HG02943 (cell line): ENCODE measurements around the gene SNCB.

ENCODE experiments used
- ATAC-seq: cut with Tn5 transposase; IDR thresholded peaks from one replicate; pipeline ENCODE4 v1.9.1; 2021; ENCODE audit warnings: mild to moderate bottlenecking, low read depth, moderate library complexity; ENCODE audit not compliant: unreplicated experiment

The SNCB gene

DNA sequence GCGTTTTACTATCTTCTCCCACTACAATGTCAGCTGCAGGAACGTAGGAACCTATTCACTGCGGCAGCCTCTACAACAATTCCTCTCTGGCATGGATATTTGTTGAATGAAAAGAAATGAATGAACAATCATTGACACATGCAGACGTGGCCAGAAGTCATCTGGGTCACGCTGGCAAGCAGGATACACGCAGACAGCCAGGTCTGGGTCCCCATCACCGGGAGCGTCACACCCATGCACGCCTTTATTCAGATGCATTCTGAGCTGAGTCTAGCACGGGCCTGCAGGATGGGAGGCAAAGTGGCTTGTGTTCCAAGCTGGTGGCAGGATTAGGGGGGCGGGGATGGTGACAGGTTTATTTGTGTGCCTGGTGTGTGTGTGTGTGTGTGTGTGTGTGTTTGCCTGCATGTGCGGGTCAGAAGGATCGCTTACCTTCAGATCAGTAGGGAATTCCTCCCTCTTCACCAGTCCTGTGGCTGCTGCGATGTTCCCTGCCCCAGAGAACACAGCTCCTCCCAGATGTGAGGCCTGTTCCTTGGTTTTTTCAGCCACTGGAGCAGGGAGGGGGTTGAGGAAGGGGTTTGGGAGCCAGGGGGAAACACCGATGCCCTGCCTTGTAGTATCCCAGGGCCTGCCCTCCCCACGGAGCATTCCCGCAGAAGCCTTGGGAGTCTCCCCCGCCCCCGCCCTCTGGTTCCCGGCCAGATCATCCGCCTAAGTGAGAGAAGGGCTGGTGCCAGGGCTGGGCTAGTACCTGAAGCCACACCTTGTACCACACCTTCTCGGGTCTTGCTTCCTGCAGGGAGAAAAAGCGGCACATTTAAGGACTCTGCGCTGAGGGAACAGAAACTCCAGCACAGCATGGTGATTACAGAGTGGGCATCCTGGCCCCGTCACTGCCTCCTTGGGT is 4.1 kb downstream of the SNCB start:
- ATAC-seq: no peak

DNA sequence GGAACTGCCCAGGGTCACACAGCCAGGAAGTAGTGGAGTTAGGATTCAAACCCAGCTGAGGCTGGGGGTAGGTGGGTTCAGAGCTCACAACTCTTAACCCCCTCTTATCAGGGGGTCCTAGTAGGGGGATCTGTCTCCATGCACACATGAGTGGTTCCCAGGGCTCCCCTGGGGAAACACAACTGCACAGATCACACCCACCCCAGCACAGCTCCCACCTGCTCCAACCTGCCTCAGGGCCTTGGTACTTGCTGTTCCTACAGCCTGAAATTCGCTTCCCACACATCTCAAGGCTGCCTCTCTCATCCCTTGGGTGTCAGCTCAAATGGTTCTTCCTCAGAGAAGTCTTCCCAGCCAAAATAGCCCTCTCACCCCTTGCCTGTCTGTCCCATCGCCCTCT is 4.8 kb downstream of the SNCB start:
- no peak for ATAC-seq

DNA sequence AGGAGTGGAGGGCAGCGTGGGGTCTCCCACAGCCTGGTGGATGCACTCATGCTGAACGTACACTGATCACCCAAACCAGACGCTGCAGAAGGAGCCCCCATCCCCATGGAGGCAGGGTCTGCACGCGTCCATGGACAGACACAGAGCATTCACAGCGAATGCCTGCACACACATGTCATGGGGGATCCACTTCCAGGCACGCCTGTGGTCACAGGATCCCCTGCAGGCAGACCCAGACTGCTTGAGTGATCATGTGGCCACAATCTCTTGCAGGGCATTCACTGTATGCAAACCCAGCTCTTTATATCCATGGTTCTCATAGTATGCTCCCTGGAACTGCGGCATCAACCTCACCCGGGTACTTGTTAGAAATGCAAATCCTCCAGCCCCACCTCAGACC is 5.4 kb downstream of the SNCB start:
- ATAC-seq: no peak

DNA sequence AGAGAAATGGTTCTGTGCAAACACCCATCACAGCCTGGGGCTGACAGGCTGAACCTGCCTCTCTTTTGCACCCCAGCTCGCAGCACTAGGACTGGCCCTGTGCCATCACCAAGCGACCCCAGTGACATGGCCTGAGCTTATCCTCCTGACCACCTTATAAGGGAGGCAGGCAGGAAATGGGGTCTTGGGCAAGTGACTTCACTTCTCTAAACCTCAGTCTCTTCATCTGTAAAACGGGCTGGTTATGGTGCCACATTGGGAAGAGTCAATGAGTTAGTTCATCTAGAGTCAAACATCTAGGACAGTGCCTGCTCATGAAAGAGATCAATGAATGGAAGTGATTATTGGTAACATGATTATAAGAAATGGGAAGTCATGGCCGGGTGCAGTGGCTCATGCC is 6.2 kb downstream of the SNCB start:
- ATAC-seq: no peak

DNA sequence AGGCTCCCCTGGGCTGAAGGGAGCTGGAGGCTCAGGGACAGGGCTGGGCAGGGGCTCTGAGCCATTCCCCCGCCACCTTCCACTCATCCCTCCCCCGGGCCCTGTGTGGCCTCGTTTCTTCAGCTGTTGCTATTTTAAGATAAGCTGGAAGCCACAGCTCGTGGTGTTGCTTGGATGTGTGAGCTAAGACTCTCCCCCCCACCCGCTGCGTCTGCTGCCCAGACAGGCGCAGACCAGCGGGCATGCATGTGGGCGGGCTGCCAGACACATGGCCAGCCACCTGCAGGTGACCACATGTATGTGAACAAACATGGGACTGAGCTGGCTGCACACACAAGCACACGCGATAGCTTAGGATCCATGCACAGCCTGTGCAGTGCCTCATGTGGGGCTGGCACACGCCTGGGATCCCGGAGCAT is 8.7 kb downstream of the SNCB start:
- no peak for ATAC-seq

DNA sequence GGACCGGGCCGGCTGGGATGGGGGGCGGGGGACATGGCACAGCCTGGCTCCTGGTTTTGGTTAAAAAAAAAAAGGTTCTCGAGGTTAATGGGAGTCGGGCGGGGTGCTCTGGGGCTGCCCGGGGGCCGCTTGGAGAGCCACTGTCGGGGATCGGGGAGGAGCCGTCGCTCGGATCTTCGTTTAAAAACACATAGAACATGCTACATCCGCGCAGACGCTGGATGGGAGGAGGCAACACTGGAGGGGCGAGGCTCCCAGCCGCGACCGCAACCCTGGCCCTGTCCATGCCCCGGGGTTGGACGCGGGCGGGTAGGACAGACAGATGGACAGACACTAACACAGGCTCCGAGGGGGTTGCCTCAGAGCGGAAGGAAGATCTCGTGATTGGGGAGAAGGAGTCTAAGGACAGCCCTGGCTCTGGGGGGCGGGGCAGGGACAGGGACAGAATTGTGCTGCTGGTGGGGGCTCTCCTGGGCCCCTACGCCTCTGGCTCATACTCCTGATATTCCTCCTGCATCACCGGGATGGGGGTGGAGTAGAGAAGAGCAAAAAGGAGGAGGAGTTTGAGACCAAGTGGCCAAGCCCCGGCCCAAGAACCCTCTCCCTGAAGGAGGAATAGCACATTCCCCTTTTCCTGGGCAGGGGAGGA is 9.9 kb downstream of the SNCB start:
- ATAC-seq: no peak

DNA sequence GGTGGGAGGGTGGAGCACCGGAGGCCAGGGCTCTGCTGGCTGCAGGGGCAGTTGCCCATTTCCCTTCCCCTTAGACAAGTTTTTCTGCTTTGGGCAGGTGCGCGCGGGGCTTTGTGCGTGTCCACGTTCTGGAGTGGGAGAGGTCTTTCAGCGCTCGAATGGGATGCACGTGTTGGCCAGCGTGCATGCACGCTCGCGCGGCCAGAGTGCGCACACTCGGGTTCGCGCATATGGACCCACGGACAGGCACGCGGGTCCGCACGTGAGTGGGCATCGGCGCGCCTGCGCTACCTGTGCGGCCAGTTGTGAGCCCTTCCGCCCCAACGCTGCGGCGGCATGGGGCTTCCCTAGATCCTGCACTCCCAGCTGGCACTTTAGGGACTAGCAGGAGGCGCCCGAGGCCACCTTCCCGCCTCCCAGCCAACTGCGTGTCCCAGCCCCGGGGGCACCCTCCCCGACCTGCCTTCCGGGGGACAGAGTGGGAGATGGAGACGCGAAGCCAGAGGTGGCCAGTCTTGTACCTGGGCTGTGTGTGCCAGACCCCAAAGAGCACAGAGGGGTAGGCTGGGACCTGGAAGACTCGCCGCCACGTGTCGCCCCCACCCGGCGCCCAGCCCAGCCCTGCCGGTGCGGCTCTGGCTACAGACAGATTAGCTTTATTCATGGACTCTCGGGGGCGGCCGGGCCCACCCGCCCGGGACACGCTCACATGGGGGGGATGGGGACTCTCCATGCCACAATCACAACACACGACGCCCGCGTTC is 10.6 kb downstream of the SNCB start:
- no peak for ATAC-seq

DNA sequence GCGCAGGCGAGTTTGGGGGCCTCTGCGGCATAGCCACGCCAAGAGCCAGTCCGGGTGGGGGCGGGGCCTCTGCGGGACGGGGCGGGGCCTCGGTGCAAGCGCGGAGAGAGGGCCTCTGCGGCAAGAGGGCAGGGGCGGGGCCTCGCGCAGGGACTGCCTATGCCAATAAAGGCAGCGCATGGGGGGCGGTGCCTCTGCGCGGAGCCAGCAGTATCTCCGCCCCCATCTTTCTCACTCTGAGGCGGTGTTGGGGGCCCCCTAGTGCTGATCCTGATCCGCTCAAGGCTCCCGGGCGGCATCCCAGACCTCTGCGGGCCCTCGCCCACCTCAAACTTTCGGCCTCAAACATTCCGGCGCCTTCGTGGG is 11.1 kb downstream of the SNCB start:
- ATAC-seq: no peak

DNA sequence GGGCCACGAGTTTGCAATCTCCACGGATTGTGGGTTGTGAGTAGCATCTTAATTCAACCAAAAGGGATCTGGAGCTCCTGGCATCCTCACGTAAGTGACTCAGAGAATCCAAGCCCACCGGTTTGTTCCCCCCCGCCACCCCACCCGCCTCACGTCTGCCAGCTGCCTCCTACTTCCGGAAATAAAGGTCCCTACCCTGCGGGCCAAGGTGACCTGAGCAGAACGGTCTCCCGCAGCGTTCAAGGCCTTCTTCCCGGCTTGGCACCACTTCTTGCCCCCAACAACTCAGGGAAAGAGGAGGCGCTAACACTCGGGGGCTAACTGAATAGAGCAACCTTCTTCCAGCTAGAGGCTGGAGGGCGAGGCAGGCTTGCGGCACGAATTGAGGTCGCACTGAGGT is 11.6 kb downstream of the SNCB start:
- ATAC-seq: no peak

DNA sequence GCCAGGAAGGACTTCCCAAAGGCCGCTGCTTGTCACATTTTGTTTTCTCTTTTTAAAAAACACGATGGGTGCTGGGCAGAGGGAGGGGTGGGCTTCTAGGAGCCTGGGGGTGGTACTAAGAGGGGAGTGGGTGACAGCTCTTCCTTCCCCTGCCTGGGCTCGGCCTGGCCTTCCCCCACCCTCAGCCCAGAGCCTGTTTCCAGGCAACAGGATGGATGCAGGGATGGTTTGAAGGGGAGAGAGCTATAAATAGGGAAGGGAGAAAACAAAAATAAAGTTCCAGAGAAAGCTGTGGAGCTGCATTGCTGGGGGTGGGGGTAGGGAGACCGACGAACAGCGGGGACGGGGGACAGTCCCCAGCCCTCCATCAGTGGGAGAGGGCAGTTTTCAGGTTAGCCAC is 13.8 kb downstream of the SNCB start:
- no peak for ATAC-seq

DNA sequence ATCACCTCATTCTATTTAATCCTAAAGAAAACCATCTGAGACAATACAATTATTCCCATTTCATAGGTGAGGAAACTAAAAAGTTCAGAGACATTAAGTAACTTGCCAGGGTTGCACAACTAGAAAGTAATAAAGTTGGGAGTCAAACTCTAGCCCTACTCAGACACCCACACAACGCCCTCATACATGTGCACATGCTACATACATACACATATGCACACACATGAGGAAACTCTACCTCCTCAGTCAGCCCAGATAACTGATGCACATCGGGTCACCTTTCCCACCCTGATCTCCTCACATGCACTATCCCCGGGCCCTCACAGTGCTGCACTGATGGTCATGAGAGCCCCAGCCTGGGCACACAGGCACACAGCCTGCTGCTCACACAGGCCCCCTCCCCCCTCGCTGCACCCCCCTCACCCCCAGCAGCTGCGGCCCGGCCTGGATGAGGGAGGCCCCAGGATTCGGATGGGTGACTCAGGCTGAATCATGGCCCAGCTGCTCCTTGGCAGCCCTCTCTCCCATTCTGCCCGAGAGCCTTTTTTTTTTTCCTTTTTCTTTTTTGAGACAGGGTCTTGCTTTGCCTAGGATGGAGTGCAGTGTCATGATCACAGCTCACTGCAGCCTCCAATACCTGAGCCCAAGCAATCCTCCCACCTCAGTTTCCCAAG is 15.4 kb downstream of the SNCB start:
- no peak for ATAC-seq

DNA sequence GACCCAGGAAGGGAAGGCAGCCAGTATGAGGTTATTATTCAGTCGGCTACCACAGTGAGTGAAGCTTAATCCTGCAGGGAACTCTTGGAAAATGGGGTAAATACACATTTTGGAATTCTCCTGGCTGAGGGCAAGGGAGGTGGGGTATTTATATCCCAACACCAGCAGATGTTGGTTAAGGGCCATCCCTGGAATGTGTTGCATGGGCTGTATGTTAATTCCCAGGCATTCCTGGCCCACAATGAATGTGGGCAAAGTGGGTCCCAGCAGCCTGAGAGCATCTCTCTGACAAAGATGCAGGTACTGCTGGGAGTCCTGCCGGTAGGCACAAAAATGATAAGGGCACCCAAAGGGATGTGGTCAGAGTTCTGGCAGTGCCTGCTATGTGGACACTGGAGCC is 17.5 kb downstream of the SNCB start:
- ATAC-seq: no peak

DNA sequence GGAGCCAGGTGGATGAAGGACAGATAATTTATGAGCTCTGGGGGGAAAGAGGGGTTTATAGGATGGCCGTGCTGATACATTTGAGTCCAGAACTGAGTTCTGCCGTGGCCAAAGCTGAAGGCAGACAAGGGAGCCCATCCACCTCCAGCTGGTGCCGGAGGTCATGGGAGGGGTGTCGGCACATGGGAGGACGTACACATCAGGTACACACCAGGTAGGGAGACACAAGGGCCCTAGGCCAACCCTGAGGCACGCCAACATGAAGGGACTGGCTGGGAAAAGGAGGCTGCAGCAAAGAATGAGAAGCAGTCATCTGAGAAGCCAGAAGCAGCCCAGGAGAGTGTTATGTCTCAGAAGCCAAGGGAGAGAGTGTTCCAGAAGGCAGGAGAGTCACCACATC is 18.3 kb downstream of the SNCB start:
- no peak for ATAC-seq

DNA sequence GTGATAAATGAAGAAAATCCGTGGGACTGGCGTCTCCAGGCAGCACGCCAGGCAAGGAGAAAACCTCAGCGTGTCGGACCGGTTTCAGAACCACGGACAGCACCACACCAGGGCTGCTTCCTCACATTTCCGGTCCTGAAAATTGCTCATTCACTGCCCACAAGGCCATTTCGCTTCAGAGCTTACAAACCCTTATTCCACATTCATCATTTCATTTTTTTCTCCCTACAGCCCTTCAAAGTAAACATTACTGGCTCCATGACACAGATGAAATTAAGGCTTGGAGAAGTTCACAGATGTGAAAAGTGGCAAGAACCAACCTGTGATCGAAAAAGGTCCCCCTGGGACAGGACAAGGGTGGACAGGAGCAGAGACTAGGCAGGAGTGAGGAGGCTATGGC is 18.9 kb downstream of the SNCB start:
- ATAC-seq: no peak

DNA sequence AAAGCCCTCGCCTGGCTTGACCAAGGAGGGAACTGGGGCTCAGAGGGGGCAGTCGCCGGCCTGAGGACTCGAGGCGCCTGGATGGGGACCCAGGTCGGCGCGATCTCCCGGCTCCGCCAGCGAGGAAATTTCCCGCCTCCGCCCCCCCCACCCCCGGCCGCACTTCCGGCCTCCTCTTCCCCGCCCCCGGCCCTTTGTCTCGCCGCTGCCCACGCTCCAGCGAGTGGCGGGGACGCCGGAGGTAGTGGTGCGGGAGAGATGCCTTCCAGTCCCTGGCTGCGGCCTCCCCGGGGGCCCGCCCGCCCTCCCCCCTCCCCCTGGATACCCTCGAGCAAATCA is 19.9 kb downstream of the SNCB start:
- ATAC-seq: no peak

DNA sequence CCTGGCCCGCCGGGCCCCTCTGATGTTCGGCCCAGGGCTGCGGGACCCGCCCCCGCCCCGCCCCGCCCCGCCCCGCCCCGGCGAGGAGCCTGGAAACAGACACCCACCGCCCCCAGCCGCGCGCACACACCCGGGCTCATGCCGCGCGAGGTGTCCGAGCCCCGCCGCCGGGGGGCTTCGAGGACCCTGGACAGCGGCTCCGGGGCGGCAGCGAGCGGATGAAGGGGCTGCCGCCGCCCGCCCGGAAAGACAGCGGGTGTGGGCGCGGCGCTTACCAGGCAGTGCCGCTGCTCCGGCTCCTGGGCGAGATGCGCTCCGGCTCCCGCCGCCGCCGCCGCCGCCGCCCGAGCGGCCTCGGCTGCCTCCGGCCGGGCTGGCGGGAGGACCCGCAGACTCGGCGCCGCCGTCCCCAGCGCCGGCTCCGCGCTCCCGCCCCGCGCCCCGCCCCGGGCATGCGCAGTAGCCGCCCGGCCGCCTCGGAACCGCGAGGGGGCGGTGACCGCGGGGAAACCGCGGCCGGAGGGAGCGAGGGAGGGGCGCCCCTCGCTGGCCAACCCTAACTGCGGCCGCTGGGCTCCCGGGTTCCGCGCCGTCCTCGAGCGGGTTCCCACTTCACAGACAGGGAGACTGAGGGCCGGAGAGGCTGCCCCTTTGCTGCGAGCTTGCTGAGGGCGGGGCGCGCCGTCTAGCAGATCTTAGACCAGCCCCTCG is 20.5 kb downstream of the SNCB start, which contains the start of gene GPRIN1:
Gene GPRIN1 (minus strand): TSS at position 433 of the 711 bp plus-strand sequence. CDS start 10,322 bp downstream, outside the sequence.
- ATAC-seq: no peak

DNA sequence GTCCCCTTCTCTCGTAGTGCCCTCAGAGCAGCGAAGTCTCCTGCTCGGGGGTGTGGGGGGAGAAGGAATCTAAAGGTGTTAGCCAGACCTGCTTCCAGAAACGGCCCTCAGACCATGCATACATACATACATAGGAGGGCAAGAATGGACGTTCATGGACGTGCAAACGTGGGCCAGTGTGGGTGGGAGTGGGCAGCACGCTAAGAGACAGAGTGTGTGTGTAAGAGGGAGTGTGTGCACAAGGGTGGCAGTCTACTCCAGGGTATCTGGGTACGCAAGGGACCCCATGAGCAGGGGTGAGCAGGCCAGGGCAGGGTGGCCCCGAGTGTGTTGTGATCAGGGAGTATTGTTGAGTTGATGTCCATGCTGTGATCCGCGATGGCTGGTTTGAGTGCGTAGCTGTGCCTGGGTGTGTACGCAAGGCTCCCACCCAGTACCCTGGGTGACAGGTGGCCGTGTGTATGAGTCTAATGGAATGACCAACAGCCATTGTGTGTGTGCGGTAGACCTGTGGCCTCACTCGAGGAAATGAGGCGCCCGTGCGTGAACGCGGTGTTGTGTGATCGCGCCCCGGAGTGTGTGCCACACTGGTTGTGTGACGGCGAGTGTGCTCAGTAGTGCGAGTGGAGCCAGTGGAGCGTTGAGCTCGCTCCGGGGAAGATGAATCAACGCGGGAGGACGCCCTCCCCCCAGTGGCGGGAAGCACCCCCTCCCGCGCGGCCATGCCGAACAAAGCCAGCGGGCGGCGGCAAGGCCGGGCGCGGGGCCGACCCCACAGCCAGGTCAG is 21.2 kb downstream of the SNCB start:
- no peak for ATAC-seq

DNA sequence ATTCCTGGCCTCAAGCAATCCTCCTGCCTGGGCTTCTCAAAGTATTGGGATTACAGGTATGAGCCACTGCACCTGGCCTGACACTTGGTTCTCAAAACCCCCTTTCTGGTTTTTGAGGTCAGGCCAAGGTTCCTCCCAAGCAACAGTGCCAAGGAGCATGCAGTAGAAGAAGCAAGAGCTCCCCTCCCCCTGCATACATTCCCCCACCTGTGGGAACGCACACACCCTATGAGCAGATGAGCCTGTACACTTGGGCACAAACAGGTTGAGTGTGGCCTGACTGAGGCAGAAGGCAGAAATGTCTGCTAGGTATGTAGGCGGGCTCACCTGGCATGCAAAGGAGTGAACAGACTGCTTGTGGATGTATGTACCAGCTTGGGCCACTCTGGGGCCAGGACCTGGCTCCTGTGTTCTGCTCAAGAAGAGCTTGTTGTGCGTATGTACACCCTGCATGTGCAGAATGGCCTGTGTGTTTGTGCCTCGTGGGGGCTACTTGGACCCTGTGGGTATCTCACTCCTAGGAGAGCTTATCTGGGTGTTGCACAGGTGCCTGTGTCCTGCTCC is 22.1 kb downstream of the SNCB start:
- ATAC-seq: no peak

DNA sequence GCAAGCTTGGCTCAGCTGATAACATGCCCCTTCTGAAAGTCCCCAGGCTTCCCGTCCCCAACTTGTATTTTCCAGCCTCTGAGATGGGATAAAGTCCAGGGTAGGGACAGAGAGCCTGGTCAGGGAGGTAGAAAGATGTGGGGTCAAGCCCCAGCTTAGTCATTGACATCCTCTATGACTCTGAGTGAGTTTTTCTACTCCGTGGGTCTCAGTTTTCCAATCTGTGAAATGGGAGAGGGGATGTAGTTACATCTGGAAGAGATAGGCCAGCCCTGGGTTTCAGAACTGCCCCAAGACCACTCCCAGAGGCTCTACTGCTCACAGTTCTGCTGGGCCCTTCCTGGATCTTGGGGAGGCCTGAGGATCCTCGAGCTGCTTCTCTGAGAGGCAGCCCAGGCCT is 23.5 kb downstream of the SNCB start:
- no peak for ATAC-seq
